Upper lobe of left lung (tissue), 4 donors: ENCODE results near the gene LARP4B.

Experiments used
- CTCF ChIP-seq, 6 experiments: fragments of 450-650 bp in 4 of 6; fragments of 200-600 bp in 2 of 6; sonication (generic) in 2 of 6; IDR thresholded peaks; one replicate each; pipeline ENCODE4 v1.5.1; 2016 to 2019; ENCODE audit warnings: antibody characterized with exemption in 6 of 6
- EP300 ChIP-seq, 4 donors: sonication (generic); formaldehyde crosslinking; IDR thresholded peaks; one replicate each; pipeline ENCODE4 v1.5.1; 2017; ENCODE audit warnings: antibody characterized with exemption in 4 of 4, control low read depth in 2 of 4
- POLR2A ChIP-seq, 4 donors: fragments of 450-650 bp; IDR thresholded peaks; one replicate each; pipeline ENCODE4 v1.5.1; 2016 to 2017; ENCODE audit warnings: antibody characterized with exemption in 4 of 4, mild to moderate bottlenecking in 2 of 4
- POLR2AphosphoS5 ChIP-seq, 2 donors: sonication (generic); formaldehyde crosslinking; IDR thresholded peaks; one replicate each; pipeline ENCODE4 v1.5.1; 2017; ENCODE audit warnings: antibody characterized with exemption in 2 of 2

GRCh38 chr10:760622-761021, 170.9 kb downstream of the LARP4B start:
- TF ChIP-seq CTCF (IDR thresholded peaks at IDR 0.05) (no peak), EP300 (IDR thresholded peaks at IDR 0.05) (no peak), POLR2A (IDR thresholded peaks at IDR 0.05) (no peak), POLR2AphosphoS5 (IDR thresholded peaks at IDR 0.05) (no peak)
